Sciatic nerve (tissue), 2 donors: ENCODE data around the gene RNU6-1. TPM values are rescaled to one million over a fixed set of nuclear protein-coding genes. Genes with fewer than 3 reads are reported as not detected.
A peak's percentile ranks its signal among the peaks of the same experiment; 100 is the strongest.

Experiments
- ATAC-seq: fragments of 200-7000 bp; cut with Tn5 transposase; one replicate; pipeline ENCODE4 v1.9.1; 2020; ENCODE audit warnings: mild to moderate bottlenecking, moderate library complexity
- DNase-seq: peaks from one replicate; pipeline ENCODE4 v3.0.0-alpha.2; 2020; ENCODE audit warnings: low spot score
- intact Hi-C: fragments of 100-400 bp; cut with DNase I; formaldehyde crosslinking; loops from one replicate; pipeline ENCODE4 v1.14.2; 2022
- total RNA-seq: library from RNA; stranded (reverse); fragmentation: NEBNext Ultra II Directional; extraction: Animal tissue kit (Norgen Biotek cat#: 25700); gene quantifications from one replicate; pipeline ENCODE4 v1.2.1, GENCODE V29; 2021
- donor health status: DM: no; HTN: no; CAD: no.
- donor health status: DM: no; HTN: no; CAD: no.

RNU6-1 gene
- total RNA-seq, 1 donor from 2014 or later, result not detected

DNA sequence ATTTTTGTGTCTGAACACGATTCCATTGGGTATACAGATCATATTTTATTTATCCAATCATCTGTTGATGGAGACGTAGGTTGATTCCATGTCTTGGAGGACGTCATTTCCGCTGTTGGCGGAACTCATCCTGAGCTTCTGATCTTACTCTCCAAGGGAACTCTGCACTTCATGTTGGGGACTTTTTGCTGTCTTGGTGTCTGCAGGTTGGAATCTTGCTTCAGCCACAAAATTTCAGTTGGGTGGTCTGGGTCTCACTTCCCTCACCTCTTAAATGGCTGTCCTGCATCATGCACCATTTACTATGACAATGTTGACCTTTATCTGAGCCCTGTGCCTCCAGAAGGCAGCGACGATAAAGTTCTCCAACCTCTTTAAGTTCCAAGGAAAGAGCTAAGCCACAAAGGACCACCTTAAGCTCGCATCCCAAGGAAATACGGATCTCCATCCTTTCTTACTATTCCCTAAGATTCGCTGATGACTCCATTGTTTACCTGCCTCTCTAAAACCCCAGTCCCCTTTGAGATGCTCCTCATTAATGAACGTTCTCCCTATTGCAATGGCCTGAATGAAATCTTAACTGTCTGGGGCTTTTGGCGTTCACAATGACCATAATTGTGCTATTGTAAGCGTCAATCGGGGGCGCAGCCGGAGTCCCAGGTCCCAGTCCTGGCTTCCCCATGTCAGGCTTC lies 23.1 kb upstream of the RNU6-1 start:
- ATAC-seq (no peak), DNase-seq (no peak)
- intact Hi-C loops, result loop anchor here (5.0 kb wide), 1 partner anchor 294 kb away; no protein-coding TSS in a partner anchor

DNA sequence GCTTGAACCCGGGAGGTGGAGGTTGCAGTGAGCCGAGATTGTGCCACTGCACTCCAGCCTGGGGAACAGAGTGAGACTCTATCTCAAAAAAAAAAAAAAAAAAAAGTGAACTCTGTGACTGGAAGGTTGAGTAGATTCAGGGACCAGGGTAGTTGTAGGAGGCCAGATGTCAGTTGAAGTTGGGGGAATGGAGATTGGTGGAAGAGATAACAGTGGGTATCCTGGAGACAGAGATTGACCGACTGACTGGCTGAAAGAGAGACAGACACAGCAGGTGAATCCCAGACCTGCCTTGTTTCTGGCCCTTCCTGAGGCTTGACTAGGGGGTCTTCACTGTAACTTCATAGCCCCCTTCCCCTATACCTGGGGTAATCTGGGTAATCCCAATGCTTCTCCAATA lies 22.1 kb upstream of the RNU6-1 start:
- ATAC-seq (no peak), DNase-seq (no peak)
- intact Hi-C loops, result loop anchor here (5.0 kb wide), 1 partner anchor 295 kb away; no protein-coding TSS in a partner anchor

DNA sequence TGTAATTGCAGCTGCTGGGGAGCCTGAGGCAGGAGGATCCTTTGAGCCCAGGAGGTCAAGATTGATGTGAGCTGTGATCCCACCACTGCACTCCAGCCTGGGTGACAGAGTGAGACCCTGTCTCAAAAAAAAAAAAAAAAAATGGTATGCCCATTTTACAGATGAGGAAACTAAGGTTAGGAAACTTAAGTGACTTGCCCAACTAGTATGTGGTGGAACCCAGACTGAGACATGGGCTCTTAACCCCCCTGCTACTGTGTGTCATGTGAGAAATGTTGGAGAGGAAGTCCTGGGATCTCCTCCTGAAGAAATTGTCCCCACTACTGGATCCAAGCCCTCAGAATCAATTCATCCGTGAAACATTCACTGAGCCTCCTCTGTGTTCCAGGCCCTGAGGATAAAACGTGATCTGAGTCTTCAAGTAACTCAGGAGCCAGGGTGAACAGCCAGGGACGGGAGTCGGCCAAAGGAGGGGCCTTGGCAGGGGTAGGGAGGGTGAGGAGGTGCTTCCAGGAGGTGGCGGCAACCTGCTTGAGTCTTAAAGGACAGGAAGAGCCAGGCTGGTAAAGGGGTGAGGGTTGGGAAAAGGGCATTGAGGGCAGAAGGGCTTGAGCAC lies 19.6 kb upstream of the RNU6-1 start:
- DNase-seq (no peak), ATAC-seq (no peak)
- intact Hi-C loops, result no loop called here

DNA sequence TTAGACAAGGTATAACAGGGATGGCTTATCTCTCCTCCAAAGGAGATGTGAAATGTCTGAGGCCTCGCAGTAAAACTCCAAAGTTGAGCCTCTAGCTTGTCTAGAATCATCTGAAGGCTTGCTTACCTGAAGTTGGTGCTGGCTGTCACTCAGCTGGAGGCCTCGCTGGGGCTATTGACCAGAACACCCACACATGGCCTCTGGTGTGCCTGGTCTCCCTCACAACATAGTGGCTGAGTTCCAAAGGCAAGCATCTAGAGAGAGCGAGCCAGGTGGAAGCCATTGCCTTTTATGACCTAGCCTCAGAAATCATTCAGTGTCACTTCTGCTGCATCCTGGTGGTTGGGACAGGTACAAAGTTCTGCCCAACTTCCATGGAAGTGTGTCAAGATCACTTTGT lies 17.4 kb upstream of the RNU6-1 start:
- no peak for DNase-seq
- intact Hi-C loops, result no loop called here

DNA sequence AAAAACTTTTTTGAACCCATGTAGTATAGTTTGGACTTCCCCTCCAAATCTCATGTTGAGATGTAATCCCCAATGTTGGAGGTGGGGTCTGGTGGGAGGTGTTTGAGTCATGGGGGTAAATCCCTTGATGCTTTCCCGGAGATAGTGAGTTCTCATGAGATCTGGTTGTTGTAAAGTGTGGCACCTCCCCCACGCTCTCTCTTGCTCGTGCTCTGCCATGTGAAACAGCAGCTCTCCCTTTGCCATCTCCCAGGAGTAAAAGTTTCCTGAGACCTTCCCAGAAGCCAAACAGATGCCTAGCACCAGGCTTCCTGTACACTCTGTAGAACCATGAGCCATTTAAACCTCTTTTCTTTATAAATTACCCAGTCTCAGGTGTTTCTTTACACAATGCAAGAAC lies 16.0 kb upstream of the RNU6-1 start:
- ATAC-seq (no peak), DNase-seq (no peak)
- intact Hi-C loops, result no loop called here

More for the DNA sequence above, 17.4 kb upstream of the RNU6-1 start:
- ATAC-seq, result no peak

DNA sequence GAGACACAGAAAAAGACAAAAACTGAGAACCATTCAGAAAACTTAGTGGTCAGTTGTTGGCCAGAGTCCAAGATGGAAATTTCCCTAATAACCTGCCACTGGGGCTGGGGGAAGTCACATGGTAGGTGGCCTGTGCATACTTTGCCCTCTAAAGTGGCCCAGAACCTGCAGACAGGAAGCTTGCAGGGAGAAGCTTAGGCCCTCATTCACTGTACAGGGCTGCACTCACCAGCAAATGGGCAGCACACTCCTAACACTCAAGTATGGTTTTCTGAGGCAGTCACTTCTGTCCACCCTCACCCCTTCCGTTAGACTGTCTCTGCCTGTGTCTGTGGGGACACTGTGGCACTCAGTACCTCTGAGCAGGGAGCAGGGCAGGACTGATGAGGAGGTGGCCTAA lies 14.5 kb upstream of the RNU6-1 start:
- no peak for DNase-seq
- no peak for ATAC-seq
- intact Hi-C loops, result no loop called here

DNA sequence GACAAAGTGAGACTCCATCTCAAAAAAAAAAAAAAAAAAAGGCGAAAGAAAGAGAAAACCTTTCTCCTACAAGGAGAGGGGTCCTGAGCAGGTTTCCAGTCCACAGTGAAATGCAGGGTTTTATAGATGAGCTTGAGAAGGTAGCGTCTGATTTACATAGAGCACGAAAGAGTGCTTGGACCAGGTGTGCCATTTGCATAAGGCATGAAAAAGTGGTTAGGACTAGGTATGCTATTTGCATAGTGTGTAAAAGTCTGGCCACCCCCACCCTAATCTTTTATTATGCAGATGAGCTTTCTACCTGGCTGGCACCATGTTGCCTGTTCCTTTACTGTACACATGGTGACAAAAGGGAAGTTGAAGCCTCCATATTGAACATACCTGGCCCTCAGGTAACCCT lies 13.6 kb upstream of the RNU6-1 start:
- DNase-seq (no peak), ATAC-seq (no peak)
- intact Hi-C loops, result no loop called here

DNA sequence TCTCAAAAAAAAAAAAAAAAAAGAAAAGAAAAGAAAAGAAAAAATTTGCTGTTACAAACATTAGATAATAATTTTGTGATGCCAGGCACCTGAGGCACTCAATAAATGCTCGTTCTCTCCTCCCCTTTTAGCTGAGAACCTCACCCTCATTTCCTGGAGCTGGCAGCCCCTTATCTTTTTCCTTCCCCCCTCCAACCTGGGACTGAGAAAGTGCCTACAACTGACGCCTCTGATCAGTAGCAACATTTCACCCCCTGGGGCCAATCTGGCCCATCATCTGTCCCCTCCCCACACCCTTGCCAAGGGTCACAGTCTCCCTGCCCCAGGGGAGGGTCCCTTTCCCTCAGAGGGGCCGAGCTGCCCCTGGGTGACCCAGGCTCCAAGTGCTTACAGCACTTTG lies 12.6 kb upstream of the RNU6-1 start:
- ATAC-seq, result no peak
- intact Hi-C loops, result no loop called here
- DNase-seq, result no peak

DNA sequence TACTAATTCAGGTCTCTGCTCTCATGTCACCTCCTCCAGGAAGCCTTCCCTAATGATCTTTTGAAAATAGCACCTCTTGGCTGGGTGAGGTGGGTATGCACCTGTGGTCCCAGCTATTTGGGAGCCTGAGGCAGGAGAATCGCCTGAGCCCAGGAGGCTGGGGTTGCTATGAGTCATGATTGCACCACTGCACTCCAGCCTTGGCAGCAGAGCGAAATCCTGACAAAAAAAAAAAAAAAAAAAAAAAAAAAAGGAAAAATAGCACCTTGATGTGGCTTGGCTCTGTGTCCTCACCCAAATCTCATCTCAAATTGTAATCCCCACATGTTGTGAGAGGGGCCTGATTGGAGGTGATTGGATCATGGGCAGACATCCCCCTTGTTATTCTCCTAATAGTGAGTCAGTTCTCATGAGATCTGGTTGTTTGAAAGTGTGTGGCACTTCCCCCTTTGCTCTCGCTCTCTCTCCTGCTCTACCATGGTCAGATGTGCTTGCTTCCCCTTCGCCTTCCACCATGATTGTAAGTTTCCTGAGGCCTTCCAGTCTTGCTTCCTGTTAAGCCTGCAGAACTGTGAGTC lies 11.2 kb upstream of the RNU6-1 start:
- no peak for DNase-seq
- intact Hi-C loops, result no loop called here
- ATAC-seq, result peak; percentile 66

DNA sequence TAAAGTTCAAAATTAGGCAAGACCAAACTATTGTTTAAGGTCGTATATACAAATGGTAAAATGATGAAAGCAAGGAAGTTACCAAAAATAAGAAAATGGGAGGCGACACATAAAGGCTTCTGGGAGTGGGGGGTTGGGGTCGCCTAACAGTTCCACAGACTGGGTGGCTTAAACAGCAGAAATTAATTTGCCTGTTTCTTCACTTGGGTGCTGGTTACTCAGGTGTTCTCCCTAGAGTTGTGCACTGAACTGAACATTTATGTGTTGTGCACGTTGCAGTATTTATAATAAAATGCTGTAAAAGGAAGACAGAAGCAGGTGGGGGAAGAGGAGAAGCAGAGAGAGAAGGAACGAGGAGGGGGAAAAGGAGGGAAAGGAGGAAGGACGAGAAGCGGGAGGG lies 10.5 kb upstream of the RNU6-1 start:
- ATAC-seq (no peak), DNase-seq (no peak)
- intact Hi-C loops, result no loop called here

DNA sequence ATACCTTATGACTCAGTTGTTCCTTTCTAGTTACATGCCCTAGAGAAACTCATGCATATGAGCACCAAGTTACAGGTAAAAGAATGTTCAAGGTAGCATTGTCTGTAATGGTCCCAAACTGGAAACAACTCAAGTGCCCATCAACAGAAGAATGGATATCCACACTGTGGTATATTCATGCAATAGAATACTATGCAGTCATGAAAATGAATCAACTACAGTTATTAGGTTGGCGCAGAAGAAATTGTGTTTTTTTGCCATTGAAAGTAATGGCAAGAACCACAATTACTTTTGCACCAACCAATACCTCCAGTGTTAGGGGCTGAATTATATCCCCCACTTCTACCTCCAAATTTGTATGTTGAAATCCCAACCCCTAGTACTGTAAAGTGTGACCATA lies 9.7 kb upstream of the RNU6-1 start:
- no peak for DNase-seq
- ATAC-seq, result no peak
- intact Hi-C loops, result no loop called here

DNA sequence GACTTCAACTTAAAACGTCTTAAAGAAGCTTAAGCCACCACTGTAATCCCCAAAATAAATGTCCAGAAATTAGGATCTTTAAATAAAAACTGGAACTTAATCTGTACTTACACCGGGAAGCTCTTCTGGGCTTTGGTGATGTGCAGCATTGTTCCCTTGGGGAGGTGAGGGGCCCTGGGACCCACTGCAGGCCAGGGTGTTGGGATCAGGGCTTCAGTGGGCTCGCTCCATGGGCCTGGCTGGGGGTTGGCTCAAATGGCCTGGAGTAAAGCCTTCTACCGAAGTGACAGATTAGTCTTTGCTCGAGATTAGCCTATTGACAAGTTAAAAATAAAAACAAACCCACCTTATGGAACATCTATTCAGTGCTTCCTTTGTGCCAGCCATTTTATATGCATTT lies 6.1 kb upstream of the RNU6-1 start:
- intact Hi-C loops, result no loop called here
- ATAC-seq (no peak), DNase-seq (no peak)

DNA sequence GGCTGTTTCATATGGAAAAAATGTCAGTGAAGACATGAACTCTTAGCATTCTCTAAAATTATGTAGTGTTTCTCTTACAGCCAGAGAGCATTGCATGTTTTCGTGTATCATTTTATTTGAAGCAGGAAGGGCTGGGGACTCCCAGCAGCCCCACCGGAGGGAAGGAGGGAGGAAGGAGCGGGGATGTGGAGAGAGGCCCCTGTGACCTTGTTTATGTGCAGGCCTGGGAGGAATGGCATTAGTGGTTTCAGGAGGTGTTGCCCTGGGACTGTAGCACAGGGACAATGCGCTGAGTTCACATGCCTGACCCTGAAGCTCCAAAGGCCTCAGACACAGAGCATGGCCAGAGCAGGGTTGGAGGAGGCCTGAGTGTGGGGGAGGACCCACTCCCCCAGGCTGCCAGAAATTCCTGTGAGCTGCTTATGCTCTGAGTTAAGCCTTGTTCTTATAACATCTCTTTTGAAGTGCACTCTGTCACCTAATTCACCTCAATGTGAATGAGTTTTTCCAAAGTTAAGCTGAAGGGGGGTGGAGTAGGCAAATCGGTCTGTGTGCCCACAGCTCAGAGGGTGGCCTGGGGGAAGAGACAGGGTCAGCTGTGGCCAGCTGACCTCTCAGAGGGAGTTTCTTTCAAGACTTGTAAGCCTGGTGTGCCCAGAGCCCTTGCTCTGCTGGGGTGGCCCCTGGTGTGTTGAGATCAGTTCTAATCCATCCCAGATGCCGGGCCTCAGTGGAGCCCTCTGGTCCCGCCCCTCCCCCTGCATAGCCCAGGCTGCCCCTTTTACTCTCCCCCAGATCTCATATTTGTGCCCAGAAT lies 3.9 kb upstream of the RNU6-1 start:
- ATAC-seq (peak; percentile 18), DNase-seq (no peak)
- intact Hi-C loops, result no loop called here

DNA sequence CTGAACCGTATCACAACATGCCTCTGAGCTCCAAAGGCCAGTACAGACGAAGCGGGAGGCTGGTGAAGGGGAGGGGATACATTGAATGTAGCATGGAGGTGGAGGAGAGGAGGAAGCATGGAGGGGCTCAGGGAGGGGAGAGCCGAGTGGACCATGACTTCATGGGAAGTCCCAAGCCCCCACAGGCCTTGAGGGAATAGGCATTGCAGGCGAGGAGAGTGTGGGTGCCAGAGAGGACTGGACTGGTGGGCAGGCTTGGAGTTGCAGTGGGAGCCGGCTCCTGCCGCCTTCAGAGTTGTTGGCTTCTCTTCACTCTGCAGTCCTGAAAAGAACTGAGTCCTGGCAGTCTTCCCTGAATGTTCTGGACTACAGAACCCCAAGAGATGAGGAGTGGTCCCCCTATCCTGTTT lies 3.3 kb upstream of the RNU6-1 start:
- intact Hi-C loops, result no loop called here
- ATAC-seq, result no peak
- no peak for DNase-seq

DNA sequence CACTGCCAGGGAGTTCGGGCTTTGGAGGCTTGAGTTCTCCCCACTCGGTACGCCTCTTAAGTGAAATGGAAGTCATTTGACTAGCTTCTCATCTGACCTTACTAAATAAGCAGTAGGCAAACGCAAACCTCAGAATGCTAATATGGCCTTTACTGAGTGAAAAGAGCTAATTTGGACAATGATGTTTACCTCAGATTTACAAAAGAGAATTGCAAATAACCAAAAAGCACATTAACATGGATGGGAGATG lies 1.6 kb upstream of the RNU6-1 start:
- ATAC-seq (no peak), DNase-seq (no peak)
- intact Hi-C loops, result no loop called here

DNA sequence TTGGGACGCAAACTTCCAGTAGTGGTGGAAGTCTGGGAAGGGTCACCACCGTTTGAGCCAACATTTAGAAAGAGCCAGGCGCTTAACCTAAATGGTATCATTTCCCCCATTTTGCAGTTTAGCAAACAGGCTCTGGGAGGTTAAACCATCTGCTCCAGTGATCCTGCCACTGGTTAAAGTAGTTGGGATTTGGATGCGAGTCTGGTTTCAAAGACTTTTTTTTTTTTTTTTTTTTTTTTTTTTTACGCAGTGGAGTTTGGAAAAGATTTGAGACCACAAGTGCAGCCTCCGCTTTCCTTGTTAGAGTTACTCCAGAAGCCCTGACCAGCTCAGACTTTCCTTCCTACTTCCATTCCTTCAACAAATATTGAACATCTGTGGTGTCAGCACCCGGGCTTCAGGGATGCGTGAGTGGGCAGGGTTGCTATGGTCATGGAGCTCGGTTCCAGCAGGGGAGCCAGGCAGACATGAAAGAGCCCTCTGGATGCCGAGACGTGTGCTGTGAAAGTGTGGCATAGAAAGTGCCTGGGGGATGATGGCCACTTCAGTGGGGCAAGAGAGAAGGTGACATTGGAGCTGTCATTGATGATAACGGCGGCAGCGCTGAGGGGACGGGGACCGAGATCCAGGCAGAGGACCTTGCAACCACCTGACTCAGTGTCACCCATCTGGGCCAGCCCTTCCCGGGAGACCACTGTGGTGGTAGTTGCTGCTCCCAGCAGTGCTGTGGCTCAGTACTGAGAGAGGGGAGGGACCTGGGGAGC lies 1.1 kb upstream of the RNU6-1 start:
- DNase-seq (no peak), ATAC-seq (peak; percentile 14)
- intact Hi-C loops, result no loop called here

DNA sequence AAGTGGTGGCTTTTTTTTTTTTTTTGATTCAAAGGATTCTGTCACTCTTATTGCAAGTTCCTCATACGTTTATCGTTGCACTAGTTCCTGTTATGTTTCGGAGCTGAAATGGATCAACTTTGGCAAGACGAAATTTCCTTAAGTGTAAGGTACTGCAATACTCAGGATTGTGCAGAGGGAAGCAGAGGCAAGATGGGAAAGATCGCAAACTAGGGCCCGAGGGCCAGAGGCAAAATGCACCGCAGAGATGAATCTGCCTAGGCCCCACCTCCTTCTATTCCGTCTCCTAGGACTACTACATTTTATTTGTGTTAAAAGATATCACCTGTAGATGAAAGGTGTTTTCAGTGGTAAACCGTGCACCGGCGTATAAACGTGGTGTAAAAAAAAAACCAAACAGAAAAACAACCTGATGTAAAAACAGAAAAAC lies 331 bp downstream of the RNU6-1 start:
- ATAC-seq (peak; percentile 9), DNase-seq (no peak)
- intact Hi-C loops, result loop anchor here (5.0 kb wide), 2 partner anchors 382 to 892 kb away; no protein-coding TSS in a partner anchor

DNA sequence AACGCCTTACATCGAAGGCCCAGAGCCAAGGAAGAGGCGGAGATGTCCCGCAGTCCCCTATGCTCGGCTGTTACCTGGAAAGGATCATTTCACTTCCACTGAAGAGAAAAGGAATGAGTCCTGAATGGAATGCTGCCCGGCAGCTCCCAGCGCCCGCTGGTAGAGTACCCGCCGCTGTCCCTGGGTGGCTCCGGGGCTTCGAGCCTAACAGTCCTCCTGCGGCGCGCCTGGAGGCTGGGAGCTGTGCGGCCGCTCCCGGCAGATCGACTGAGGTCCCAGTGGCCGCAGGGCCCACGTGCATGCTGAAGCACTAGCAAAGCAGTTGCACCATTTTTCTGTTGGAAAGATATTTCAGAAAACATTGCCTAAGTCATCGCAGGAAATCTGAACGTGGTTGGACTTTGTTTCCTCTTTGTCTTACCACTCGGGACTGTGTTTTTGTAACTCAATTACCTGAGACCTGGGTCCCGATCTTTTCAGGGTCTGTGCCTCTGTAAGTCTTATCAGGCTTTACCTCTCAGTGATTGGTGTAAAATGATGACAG lies 984 bp downstream of the RNU6-1 start:
- intact Hi-C loops, result loop anchor here (5.0 kb wide), 2 partner anchors 382 to 892 kb away; no protein-coding TSS in a partner anchor
- ATAC-seq (peak; percentile 45), DNase-seq (no peak)

DNA sequence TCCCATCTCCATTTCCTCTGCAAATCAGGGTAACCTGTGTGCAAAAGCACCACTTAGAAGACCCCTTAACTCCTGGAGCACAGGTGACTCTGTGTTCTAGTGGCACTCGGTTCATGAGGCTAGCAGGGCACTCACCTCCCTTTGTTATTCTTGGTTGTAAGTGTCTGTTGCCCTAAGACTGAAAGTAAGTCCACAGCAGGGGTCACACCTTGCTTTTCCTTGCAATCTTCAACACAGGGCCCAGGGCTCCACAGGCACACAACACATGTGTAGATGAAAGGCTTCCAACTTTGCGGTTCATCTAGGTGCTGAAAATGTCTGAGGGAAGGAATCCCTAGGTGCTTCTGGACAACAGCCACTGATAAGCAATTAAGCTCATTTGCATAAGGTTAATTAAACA lies 2.9 kb downstream of the RNU6-1 start:
- ATAC-seq, result no peak
- intact Hi-C loops, result loop anchor here (5.0 kb wide), 2 partner anchors 380 to 890 kb away; no protein-coding TSS in a partner anchor
- no peak for DNase-seq
